Karpas-422 (cell line): Measurements from ENCODE around the gene HOMER2. TPM values are rescaled to one million over a fixed set of nuclear protein-coding genes. Genes with fewer than 3 reads are reported as not detected.

ENCODE experiments used
- DNase-seq: peaks from one replicate; pipeline ENCODE4 v3.0.0-alpha.2; 2015
- H2AFZ ChIP-seq: fragments of 200-600 bp; sonication (generic); 2 replicates; pipeline ENCODE4 v1.6.1; 2014; ENCODE audit warnings: antibody characterized with exemption, low read length, mixed read lengths
- H3K27ac ChIP-seq: fragments of 200-600 bp; sonication (generic); 2 replicates; pipeline ENCODE4 v1.5.1; 2014; ENCODE audit warnings: mild to moderate bottlenecking, low read length, moderate library complexity
- H3K27me3 ChIP-seq: fragments of 200-600 bp; sonication (generic); 2 replicates; pipeline ENCODE4 v1.6.1; 2014; ENCODE audit warnings: low read length, mixed read lengths
- H3K36me3 ChIP-seq: fragments of 200-600 bp; sonication (generic); 2 replicates; pipeline ENCODE4 v1.6.1; 2014; ENCODE audit warnings: low read length, mixed read lengths; ENCODE audit not compliant: insufficient read depth
- H3K4me1 ChIP-seq: fragments of 200-600 bp; sonication (generic); 2 replicates; pipeline ENCODE4 v1.6.1; 2014; ENCODE audit warnings: mild to moderate bottlenecking, low read length, mixed read lengths
- H3K4me2 ChIP-seq: fragments of 200-600 bp; sonication (generic); 2 replicates; pipeline ENCODE4 v1.6.1; 2014; ENCODE audit warnings: low read length, low read depth, mild to moderate bottlenecking; ENCODE audit not compliant: poor library complexity, severe bottlenecking
- H3K4me3 ChIP-seq: fragments of 200-600 bp; sonication (generic); 2 replicates; pipeline ENCODE4 v1.5.1; 2014; ENCODE audit warnings: mild to moderate bottlenecking, antibody characterized with exemption, low read length, mixed read lengths
- H3K79me2 ChIP-seq: fragments of 200-600 bp; sonication (generic); 2 replicates; pipeline ENCODE4 v1.6.1; 2014; ENCODE audit warnings: mild to moderate bottlenecking, low read length, mixed read lengths
- H3K9ac ChIP-seq: fragments of 200-600 bp; sonication (generic); 2 replicates; pipeline ENCODE4 v1.6.0; 2014; ENCODE audit warnings: low read length
- H3K9me2 ChIP-seq: fragments of 200-600 bp; sonication (generic), shearing (Covaris generic); replicated peaks from 2 replicates; pipeline ENCODE4 v1.6.0; 2014; ENCODE audit warnings: mild to moderate bottlenecking, low read length, moderate library complexity; ENCODE audit not compliant: insufficient read depth
- H3K9me3 ChIP-seq: fragments of 300-700, 200-600 bp; sonication (generic); 2 replicates; pipeline ENCODE4 v1.6.1; 2014; ENCODE audit warnings: low read length, mixed read lengths
- H4K20me1 ChIP-seq: fragments of 200-600 bp; sonication (generic); 2 replicates; pipeline ENCODE4 v1.6.1; 2014; ENCODE audit warnings: mild to moderate bottlenecking, antibody characterized with exemption, low read length, low read depth; ENCODE audit not compliant: insufficient read depth
- total RNA-seq: library from RNA; depleted of rRNA; stranded (reverse); fragments of >200 nt; shearing (Covaris generic); gene quantifications from 2 replicates; pipeline ENCODE4 v1.2.3, GENCODE V29; 2014; ENCODE audit warnings: low replicate concordance

Gene HOMER2
- total RNA-seq, 1 experiment from 2014 or later: 30.4 TPM

DNA sequence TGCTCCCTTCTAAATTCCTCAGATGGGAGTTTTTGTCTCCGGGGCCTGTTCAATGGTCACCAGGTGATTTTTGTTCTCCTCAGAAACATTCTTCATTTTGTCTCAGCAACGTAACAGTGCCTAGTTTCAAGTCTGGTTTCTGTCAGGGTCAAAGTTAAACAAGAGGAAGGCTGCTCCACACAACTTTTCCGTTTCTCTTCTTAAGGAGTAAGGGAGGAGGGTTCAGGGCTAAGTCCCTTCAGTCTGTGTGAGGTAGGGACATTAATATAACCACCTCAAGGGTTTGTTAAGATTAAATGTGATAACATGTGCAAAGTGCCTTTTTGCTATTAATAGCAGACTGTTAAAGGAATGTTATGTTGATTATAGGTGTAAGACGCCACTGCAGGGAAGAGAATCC lies 41.8 kb downstream of the HOMER2 start:
- Histone ChIP-seq H3K27ac (no peak overlapping the region), H3K27me3 (no peaks in the 10 kb centered on the region), H3K4me2 (no peak overlapping the region), H2AFZ (no peak overlapping the region), H4K20me1 (no peaks in the 10 kb centered on the region), H3K4me3 (no peak overlapping the region), H3K4me1 (no peaks in the 10 kb centered on the region), H3K36me3 (no peaks in the 10 kb centered on the region), H3K79me2 (no peaks in the 10 kb centered on the region), H3K9ac (no peak overlapping the region), H3K9me2 (no peaks in the 10 kb centered on the region), H3K9me3 (peaks cover 8% of the 10 kb centered on the region)
- no peak for DNase-seq

DNA sequence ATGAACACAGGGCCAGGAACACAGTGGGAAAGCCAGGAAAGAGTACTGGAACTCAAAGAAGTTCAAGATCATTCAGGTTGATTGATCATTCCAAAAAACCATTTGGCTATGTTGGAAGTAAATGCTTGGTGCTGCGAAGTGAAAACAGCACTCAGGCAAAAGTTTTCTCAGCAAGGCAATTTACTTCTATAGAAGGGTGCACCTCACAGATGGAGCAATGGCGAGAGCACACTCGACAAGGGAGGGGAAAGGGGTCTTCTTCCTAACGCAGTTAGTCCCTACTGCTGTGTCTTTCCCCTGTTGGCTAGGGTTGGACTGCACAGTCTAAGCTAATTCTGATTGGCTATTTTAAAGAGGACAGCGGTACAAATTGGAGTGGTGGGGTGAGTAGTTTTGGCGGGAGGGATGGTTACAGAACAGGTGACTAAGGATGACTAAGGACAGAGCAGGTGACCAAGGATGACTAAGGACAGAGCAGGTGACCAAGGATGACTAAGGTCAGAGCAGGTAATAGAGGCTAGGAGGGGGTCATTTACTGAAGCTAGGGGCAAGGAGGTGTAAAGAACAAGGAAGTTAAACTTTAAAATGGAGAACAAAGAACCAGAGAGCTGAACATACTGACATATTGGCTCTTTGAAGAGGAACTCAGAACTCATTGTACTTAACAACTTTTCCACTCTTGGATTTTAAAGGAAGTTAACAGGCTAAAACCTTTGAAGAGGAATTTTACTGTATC lies 43.3 kb downstream of the HOMER2 start:
- Histone ChIP-seq H3K4me1 (no peaks in the 10 kb centered on the region), H3K4me3 (no peak overlapping the region), H3K36me3 (no peaks in the 10 kb centered on the region), H3K79me2 (no peaks in the 10 kb centered on the region), H3K4me2 (no peak overlapping the region), H2AFZ (no peak overlapping the region), H4K20me1 (no peaks in the 10 kb centered on the region), H3K9me2 (no peaks in the 10 kb centered on the region), H3K27ac (no peak overlapping the region), H3K9ac (no peak overlapping the region), H3K9me3 (peaks cover 8% of the 10 kb centered on the region), H3K27me3 (no peaks in the 10 kb centered on the region)
- DNase-seq: no peak

DNA sequence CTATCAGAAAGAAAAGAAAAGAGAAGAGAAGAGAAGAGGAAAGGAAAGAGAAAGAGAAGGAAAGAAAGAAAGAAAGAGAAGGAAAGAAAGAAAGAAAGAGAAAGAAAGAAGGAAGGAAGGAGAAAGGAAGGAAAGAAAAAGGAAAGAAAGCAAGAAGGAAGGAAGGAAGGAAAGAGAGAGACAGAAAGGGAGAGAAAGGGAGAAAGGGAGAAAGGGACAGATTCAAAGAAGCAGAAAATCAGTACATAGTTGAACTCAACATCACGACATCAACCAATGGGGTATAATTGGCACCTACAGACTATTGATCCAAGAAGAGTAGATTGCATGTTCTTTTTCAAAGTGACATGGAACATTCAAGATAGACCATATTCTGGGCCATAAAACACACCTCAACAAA lies 45.2 kb downstream of the HOMER2 start:
- H3K4me1 ChIP-seq: no peaks in the 10 kb centered on the region
- H3K9me2 ChIP-seq: no peaks in the 10 kb centered on the region
- no peak overlapping the region for H3K4me3 ChIP-seq

DNA sequence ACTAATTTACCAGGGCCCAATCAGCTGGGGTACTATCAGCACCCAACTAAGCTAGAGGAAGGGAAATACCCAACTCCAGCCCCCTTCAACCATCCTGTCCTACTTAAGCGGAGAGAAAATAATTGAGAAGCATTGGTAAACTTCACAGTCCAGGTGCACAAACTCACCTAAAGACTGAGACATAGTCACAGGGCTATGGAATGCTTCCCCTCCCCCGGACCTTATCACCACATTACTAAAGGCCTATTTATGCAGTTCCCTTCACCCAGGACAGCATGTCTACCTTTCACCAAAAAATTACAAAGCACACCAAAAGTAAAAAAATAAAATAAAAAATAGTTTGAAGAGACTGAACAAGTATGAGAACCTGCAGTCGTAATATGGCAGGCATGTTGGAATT lies 47.9 kb downstream of the HOMER2 start:
- Histone ChIP-seq H3K9ac (no peak overlapping the region), H3K9me3 (peaks cover 8% of the 10 kb centered on the region), H3K79me2 (no peaks in the 10 kb centered on the region), H4K20me1 (no peaks in the 10 kb centered on the region), H3K4me3 (no peak overlapping the region), H3K4me1 (no peaks in the 10 kb centered on the region), H3K27ac (no peak overlapping the region), H3K9me2 (no peaks in the 10 kb centered on the region), H3K27me3 (no peaks in the 10 kb centered on the region), H3K36me3 (no peaks in the 10 kb centered on the region), H3K4me2 (no peak overlapping the region), H2AFZ (no peak overlapping the region)
- no peak for DNase-seq

More for the DNA sequence above, 45.2 kb downstream of the HOMER2 start:
- H3K4me2 ChIP-seq: no peak overlapping the region
- no peaks in the 10 kb centered on the region for H3K79me2 ChIP-seq
- peaks cover 8% of the 10 kb centered on the region for H3K9me3 ChIP-seq
- no peak overlapping the region for H3K9ac ChIP-seq
- no peak overlapping the region for H2AFZ ChIP-seq
- no peaks in the 10 kb centered on the region for H4K20me1 ChIP-seq
- no peaks in the 10 kb centered on the region for H3K36me3 ChIP-seq
- no peak for DNase-seq
- no peaks in the 10 kb centered on the region for H3K27me3 ChIP-seq
- no peak overlapping the region for H3K27ac ChIP-seq

DNA sequence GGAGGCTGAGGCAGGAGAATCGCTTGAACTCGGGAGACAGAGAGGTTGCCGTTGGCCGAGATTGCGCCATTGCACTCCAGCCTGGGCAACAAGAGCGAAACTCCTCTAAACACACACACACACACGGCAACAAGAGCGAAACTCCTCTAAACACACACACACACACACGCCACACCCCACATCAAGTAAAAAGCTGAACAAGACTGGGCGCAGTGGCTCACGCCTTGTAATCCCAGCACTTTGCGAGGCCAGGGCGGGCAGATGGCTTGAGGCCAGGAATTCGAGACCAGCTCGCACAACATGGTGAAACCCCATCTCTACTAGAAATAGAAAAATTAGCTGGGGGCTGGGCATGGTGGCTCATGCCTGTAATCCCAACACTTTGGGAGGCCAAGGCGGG lies 49.0 kb downstream of the HOMER2 start:
- Histone ChIP-seq H3K79me2 (no peaks in the 10 kb centered on the region), H3K4me1 (no peaks in the 10 kb centered on the region), H3K4me2 (no peak overlapping the region), H3K4me3 (no peak overlapping the region), H3K36me3 (no peaks in the 10 kb centered on the region), H2AFZ (no peak overlapping the region), H3K9ac (no peak overlapping the region), H4K20me1 (no peaks in the 10 kb centered on the region), H3K27ac (no peak overlapping the region), H3K9me3 (no peaks in the 10 kb centered on the region), H3K27me3 (no peaks in the 10 kb centered on the region), H3K9me2 (no peaks in the 10 kb centered on the region)
- DNase-seq: no peak

DNA sequence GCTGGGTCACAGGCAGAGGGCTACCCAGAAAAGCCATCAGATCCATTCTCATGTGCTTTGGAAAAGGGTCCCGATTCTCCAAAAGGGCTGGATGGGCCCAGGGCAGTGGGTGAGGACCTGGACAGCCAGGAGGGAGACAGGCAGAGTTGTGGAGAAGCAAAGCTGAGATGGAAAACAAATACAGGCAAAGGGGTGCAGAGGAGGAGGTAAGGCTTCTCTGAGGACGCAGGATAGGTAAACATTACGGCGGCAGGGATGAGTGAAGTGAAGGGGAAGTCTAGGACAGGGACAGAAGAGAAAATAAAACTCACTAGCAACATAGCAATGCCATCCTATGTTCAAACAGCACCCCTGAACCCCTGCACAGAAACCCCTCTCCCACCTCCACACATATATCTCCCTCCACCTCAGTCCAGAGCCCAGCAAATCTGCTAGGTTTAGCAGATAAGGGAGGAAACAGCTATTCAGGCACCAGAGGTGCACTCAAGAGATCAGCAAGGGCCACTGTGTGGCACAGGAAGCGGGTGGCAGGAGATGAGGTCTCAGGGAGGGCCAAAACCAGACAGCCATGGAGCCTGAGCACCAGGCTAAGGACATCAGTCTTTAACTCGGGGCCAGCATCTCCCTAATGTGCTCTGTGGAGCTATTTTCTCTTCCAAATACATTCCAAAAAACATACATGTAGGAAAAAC lies 51.3 kb downstream of the HOMER2 start:
- H3K79me2 ChIP-seq: no peaks in the 10 kb centered on the region
- H3K4me3 ChIP-seq: no peak overlapping the region
- no peaks in the 10 kb centered on the region for H3K27me3 ChIP-seq
- no peak overlapping the region for H3K4me2 ChIP-seq
- DNase-seq: no peak
- H3K9me2 ChIP-seq: no peaks in the 10 kb centered on the region
- H3K9me3 ChIP-seq: no peaks in the 10 kb centered on the region
- H4K20me1 ChIP-seq: no peaks in the 10 kb centered on the region
- no peaks in the 10 kb centered on the region for H3K4me1 ChIP-seq
- H3K9ac ChIP-seq: no peak overlapping the region
- no peak overlapping the region for H2AFZ ChIP-seq
- H3K27ac ChIP-seq: no peak overlapping the region
- no peaks in the 10 kb centered on the region for H3K36me3 ChIP-seq

DNA sequence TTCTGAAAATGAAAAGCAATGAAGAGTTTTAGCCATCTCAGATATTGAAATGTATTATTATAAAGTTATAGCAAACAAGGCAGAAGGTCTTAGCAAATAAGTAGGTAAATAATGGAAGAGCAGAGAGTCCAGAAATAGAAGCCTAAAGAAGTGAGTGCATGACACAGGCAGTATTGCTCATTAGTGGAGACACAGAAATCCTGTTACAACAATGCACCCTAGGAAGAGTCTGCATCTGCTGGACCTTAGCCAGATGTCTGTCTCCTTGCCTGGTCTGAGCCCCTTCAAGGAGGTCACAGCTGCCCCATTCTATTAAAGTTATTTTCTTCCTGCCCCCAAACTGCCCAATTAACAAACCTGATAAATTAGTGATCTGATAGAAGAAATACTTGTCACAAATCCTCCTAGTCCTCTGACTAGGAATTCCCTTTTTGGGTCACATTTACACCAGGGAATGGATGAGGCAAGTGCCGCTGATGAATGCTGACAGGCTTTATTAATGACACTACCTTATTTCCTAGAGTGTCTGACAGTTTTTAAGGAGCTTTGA lies 51.9 kb downstream of the HOMER2 start:
- no peaks in the 10 kb centered on the region for H3K36me3 ChIP-seq
- H3K79me2 ChIP-seq: no peaks in the 10 kb centered on the region
- no peaks in the 10 kb centered on the region for H3K9me3 ChIP-seq
- no peak overlapping the region for H3K27ac ChIP-seq
- H3K9me2 ChIP-seq: no peaks in the 10 kb centered on the region
- DNase-seq: no peak
- H4K20me1 ChIP-seq: no peaks in the 10 kb centered on the region
- no peak overlapping the region for H3K4me2 ChIP-seq
- H3K4me3 ChIP-seq: no peak overlapping the region
- H3K4me1 ChIP-seq: no peaks in the 10 kb centered on the region
- no peak overlapping the region for H2AFZ ChIP-seq
- no peak overlapping the region for H3K9ac ChIP-seq
- H3K27me3 ChIP-seq: no peaks in the 10 kb centered on the region

DNA sequence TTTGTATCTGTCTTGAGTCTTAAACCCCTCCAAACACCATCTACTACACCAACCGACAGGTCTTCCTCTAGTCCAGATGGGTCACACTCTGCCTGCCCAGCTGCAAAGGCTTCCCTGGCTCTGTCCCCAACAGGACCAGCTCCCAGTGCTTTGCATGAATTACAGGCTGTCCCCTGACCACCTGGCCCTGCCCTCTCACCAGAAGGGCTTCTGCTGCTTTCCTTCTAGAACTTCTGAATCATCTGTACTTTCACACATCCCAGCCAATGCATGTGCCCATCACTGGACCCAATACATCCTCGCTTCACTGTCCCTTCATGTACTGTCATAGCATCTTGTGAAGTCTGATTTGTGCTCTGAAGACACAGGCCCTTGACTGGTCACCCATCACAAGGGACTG lies 53.6 kb downstream of the HOMER2 start:
- Histone ChIP-seq H3K9me2 (no peaks in the 10 kb centered on the region), H2AFZ (no peak overlapping the region), H3K9me3 (no peaks in the 10 kb centered on the region), H3K27me3 (no peaks in the 10 kb centered on the region), H3K4me3 (no peak overlapping the region), H3K79me2 (no peaks in the 10 kb centered on the region), H4K20me1 (no peaks in the 10 kb centered on the region), H3K9ac (no peak overlapping the region), H3K36me3 (no peaks in the 10 kb centered on the region), H3K4me1 (no peaks in the 10 kb centered on the region), H3K4me2 (no peak overlapping the region), H3K27ac (no peak overlapping the region)
- DNase-seq: no peak
